ENCODE measurements around the gene PRR15L. TPM values are rescaled to one million over a fixed set of nuclear protein-coding genes. Genes with fewer than 3 reads are reported as not detected.
A peak's percentile ranks its signal among the peaks of the same experiment; 100 is the strongest.
"Not testable (repeated sequence)": the region's sequence is repeated elsewhere in the genome, so short reads cannot be mapped to it uniquely, and the experiment has no call there.

Gene PRR15L
- total RNA-seq, 2 donors from 2014 or later, result not detected

DNA sequence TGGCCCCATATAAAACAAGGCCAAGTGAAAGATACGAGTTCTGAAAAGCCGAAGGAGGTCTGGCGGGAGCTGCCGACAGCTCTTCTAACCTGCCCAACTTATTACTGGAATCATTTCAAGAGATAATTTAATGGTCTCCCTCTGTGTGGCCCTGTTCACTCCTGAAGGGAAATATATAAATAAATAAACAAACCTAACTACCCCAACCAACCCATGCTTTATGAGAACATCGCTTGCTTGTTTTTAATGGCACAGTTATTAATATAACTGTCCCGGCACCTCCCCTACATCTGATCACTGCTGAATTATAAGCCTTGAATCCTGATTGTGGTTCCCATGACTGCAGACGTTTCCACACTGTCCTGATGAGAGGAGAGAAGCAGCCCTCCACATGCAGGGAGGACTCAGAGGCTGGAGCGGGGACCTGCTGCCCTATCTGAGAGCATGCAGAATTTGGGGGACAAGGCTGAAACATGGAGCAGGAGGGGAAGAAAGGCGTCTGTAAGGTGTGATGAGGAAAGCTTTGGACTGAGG, 35.4 kb upstream of the PRR15L start:
- H3K36me3 Mint-ChIP-seq, result no peaks in the 10 kb centered on the region
- no peak overlapping the region for H3K27ac Mint-ChIP-seq
- no peaks in the 10 kb centered on the region for H3K9me3 Mint-ChIP-seq
- DNase-seq (ENCODE audit: low spot score in 2 of 2) (no peak), ATAC-seq (no peak)

DNA sequence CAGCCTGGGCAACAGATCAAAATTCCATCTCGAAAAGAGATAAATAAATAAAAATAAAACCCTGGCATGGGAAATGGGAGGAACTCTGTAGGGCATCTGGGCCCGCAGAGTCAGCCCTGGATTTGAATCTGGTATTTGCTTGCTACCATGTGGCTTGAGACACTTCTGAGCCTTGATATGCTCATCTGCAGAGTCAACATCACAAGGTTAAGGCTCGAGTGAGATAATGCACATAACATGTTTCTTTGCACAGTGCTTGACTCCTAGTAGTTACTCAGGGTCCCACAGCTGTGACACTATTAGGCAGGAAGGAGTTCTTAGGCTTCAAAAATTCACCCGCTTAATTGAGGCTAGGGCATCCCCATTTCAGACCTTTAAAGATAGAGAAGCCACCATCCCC, 34.5 kb upstream of the PRR15L start:
- H3K9me3 Mint-ChIP-seq, result no peaks in the 10 kb centered on the region
- DNase-seq (ENCODE audit: low spot score in 2 of 2), result no peak
- no peaks in the 10 kb centered on the region for H3K36me3 Mint-ChIP-seq
- no peak for ATAC-seq
- no peak overlapping the region for H3K27ac Mint-ChIP-seq

DNA sequence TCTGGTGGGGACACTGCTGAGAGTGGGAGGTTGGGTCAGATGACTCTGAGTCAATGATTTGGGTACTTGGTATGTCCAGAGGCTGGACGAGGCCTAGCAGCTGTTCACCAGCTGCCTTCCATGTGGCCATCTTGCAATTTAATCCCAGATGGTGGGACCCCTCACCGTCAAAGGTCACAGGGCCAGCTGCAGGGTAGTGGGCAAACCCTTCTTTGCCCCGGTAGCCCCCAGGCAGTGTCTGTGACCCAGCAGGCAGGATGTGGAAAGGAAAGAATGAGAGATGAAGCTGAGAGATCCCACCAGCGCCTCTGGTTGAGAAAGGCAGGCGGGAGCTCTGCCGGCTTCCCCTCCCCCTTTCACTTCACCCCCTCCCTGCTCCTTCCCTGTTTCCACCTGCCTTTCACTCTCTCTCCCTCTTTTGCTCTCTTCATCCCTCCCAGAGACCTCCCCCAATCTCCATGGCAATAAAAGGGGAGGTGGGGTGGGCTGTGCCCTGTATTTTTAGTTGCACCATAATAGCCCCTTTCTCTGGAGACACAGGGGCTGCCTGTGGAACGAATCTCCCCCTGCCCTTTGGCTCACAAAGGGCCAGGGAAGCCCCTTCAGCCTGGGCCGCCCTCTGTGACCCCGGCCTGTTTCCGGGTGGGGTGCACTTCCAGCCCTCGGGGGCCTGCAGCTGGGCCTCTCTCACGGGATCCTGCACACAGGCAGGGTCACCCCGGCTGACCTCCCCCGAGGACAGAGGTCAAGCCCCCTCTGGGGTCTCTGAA, 33.5 kb upstream of the PRR15L start:
- Mint-ChIP-seq H3K27ac (no peak overlapping the region), H3K9me3 (no peaks in the 10 kb centered on the region), H3K36me3 (no peaks in the 10 kb centered on the region)
- DNase-seq (ENCODE audit: low spot score in 2 of 2) (no peak), ATAC-seq (no peak)

DNA sequence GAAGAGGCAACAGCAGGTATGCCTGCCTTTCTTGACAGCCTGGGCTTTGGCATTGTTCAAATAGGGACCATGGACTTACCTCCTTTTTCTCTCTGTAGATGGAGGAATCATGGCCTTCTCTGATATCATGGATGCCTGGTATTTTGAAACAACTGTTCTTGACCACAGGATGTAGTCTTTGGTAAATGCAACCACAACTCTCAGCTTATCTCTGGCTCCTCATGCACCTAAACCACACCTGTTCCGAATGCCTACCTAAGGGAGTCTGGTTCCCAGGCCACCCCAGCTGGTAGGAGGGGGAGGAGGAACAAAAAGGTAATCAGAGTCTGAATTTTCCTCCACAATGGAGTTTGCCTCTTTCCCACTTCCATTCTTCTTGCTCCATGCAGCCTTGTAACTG, 32.0 kb upstream of the PRR15L start:
- ATAC-seq, result no peak
- Mint-ChIP-seq H3K9me3 (no peaks in the 10 kb centered on the region), H3K36me3 (no peaks in the 10 kb centered on the region), H3K27ac (peak overlapping the region in 1 of 2 donors; percentile 40)
- no peak for DNase-seq (ENCODE audit: low spot score in 2 of 2)

DNA sequence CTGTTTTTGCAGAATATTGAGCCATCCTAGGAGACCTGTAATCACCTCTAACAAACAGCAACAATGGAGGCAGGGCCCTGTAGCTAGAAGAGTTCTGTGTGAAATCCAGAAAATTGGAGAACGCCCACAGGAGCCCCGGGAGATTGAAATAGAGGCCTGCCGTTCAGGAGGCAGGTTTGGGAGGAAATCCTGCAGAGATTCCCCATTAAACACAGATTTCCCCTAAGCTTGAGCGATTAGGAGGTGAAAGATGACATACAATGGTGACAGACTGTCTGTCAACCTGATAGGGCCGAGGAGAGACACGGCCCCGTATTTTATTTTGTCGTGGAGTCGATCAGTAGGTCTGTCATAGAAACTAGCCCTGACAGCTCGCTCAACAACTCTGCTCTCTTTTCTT, 31.5 kb upstream of the PRR15L start:
- H3K36me3 Mint-ChIP-seq, result no peaks in the 10 kb centered on the region
- ATAC-seq, result no peak

DNA sequence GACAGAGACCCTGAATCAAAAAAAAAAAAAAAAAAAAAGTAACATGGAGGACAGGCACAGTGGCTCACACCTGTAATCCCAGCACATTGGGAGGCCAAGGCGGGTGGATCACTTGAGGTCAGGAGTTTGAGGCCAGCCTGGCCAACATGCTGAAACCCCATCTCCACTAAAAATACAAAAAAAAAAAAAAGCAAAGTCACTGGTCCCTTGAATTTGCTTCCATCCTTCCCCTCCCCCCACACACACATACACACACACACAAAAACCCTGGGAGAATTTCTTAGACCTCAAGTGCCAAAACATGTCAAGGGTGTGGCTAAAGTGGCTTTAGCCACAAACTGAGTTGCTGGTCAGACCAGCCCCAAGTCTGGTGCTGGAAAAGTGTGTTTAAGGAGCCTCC, 30.8 kb upstream of the PRR15L start:
- not testable (repeated sequence) for H3K9me3 Mint-ChIP-seq; H3K36me3 Mint-ChIP-seq; DNase-seq (ENCODE audit: low spot score in 2 of 2); ATAC-seq
- peak overlapping the region in 1 of 2 donors; percentile 46 for H3K27ac Mint-ChIP-seq

More for the DNA sequence above, 31.5 kb upstream of the PRR15L start:
- Mint-ChIP-seq H3K27ac (peak overlapping the region; percentile 46 to 63), H3K9me3 (no peaks in the 10 kb centered on the region)
- no peak for DNase-seq (ENCODE audit: low spot score in 2 of 2)

DNA sequence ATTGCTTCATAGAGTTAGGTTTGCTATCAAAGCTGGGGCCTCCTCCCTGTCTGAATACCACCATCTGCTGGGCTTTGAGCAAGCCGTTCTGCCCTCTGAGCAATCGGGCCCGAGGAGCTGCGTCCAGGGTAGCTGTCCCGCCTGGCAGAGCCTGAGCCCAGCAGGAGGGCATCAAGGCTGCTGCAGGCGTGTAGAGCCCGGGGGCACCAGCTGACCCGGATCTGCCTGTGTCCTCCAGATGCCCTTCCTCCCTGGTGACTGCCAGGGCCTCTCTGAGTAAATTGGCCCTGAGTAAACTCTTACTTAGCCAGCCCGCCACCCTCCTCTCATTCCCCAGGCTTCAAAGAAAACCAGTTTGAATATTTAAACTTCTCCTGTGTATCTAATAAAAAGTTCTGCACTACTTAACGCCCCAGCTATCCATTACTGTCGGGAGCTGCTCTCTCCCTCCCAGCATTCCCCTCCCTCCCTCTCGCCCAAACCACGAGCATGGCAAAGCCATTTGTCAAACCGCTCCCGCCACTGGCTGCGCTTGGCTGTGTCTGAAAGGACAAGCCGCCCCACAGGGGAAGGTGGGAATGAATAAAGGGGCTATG, 29.7 kb upstream of the PRR15L start:
- Mint-ChIP-seq H3K27ac (no peak overlapping the region), H3K9me3 (no peaks in the 10 kb centered on the region), H3K36me3 (no peaks in the 10 kb centered on the region)
- DNase-seq (ENCODE audit: low spot score in 2 of 2) (no peak), ATAC-seq (no peak)

DNA sequence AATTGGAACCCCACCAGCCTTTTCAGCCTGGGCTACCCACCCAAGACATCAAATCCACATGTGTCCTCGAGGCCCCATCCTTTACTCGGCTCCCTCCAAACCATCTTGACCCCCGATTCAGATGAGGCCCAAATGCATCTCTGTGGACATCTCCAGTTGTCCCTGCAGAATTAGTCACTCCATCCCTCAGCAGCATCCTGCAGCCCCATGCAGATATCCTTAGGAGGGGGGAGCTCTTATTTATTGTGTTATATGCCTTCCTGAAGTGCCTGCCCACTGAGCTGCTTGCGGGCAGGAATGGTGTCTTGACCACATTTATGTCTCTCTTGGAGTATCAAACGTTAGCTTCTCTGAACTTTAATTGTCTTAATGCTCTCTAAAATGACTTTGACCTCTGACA, 28.8 kb upstream of the PRR15L start:
- ATAC-seq (no peak), DNase-seq (ENCODE audit: low spot score in 2 of 2) (no peak)
- H3K27ac Mint-ChIP-seq, result no peak overlapping the region
- H3K36me3 Mint-ChIP-seq, result no peaks in the 10 kb centered on the region
- H3K9me3 Mint-ChIP-seq, result no peaks in the 10 kb centered on the region

DNA sequence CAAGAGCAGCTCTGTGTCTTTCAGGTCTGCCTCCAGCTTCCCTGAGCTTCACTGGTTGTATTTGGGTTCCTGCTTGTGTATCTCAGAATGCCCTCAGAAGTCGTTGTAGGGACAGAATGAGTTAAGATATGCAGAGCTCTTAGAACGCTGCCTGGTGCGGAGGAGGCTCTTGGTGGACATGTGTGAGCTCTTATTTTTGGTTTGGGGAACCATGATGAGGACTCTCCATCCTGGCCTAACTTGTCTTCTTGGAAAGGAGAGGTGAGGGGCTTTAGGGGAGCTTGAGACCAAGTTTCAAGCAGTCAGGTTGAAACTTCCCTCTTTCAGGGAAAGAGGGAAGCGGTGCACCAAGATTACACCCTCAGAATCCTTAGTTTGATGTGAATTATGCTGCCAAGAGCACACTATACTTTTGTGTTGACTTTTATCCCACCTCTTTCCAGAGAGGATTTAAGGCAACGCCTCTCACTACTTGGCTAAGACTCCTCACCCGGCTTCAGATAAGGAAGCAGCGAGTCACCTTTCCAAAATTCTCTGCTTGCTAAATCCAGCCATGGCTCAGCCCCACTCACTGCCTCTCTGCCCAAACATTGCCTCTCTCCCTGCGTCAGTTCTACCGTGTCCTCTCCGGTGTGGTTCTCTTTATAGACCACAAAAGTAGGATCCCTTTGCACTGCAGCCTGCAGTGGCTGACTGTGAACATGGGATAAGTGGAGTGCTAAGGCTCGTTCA, 26.0 kb upstream of the PRR15L start:
- peaks cover 0 to 7% of the 10 kb centered on the region in 2 donors for H3K36me3 Mint-ChIP-seq
- no peak for DNase-seq (ENCODE audit: low spot score in 2 of 2)
- H3K9me3 Mint-ChIP-seq, result no peaks in the 10 kb centered on the region
- peak overlapping the region in 1 of 2 donors; percentile 75 for H3K27ac Mint-ChIP-seq
- ATAC-seq, result no peak

DNA sequence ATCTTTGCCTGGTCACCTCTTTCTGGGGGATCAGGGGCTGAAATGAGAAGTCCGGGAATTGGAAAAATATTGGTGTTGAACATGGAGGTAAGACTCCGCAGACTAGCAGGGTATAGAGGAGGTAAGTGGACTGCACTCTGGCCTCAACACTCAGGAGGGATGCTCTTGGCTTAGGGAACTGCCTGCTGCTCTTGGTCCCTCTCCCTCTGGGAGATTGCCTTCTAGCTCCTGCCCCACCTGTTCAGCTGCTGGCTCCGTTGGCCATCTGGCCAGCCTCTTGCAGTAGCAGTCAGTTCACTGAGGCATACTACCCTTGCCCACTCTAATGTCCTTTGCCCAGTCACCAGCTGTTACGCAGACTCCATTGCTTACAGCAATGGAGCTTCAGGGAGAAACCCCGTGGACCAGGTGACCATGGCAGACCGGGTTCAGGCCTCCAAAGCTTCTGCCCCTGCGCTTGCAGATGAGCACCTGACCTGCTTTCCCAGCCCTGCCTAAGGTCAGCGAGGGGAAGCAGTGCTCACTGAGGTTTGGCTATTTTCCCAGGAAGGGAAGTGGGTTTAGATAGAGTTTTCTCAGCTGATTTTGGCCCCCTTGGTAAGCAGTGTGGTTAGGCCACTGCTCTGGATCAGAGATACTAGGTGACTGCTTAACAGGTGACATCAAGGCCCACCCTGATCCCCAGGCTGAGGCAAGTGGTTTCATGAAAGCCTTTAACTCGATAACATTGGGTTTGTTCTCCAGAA, 25.1 kb upstream of the PRR15L start:
- Mint-ChIP-seq H3K27ac (peak overlapping the region in 1 of 2 donors; percentile 75), H3K36me3 (peaks cover 0 to 7% of the 10 kb centered on the region in 2 donors), H3K9me3 (no peaks in the 10 kb centered on the region)
- ATAC-seq (no peak), DNase-seq (ENCODE audit: low spot score in 2 of 2) (no peak)

DNA sequence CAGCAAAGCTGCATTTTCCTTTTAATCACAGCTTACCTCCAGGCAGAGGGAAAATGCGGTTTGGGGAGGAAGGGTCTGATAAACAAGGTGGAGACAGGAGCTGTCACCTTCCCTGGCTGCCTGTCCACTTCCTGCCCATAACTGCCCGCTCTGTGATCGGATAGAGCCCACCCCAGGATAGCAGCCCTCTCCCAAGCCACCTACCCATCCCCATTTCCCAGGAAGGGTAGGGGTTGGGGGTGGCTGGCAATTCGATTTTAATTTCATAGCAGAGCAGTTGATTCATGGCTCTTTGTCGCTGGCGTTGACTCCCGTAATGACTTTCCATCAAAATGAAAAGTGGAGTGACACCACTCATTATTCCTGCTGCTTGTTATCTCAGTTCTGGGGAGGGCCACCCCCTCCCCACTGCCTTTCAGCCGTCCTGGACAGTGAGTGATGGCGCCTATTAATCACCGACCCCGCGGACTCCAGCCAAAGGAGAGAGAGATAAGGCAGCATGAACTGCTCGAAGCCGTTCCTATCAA, 24.5 kb upstream of the PRR15L start:
- ATAC-seq (no peak), DNase-seq (ENCODE audit: low spot score in 2 of 2) (no peak)
- no peak overlapping the region for H3K27ac Mint-ChIP-seq
- no peaks in the 10 kb centered on the region for H3K9me3 Mint-ChIP-seq
- peaks cover 0 to 7% of the 10 kb centered on the region in 2 donors for H3K36me3 Mint-ChIP-seq

DNA sequence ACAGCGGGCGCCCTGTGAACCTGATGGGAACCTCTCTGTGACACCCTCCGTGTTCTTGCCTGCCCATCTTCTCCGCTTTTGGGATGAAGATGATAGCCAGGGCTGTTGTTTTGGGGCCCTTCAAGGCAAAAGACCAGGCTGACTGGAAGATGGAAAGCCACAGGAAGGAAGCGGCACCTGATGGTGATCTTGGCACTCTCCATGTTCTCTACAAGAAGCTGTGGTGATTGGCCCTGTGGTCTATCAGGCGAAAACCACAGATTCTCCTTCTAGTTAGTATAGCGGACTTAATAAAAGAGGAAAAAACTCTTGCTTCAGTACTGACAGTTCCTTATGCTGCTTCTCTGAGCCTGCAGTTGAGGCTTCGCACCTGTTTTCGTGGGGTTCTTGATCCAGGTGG, 23.8 kb upstream of the PRR15L start:
- peaks cover 0 to 7% of the 10 kb centered on the region in 2 donors for H3K36me3 Mint-ChIP-seq
- no peaks in the 10 kb centered on the region for H3K9me3 Mint-ChIP-seq
- ATAC-seq (no peak), DNase-seq (ENCODE audit: low spot score in 2 of 2) (no peak)
- H3K27ac Mint-ChIP-seq, result peak overlapping the region in 1 of 2 donors; percentile 22

DNA sequence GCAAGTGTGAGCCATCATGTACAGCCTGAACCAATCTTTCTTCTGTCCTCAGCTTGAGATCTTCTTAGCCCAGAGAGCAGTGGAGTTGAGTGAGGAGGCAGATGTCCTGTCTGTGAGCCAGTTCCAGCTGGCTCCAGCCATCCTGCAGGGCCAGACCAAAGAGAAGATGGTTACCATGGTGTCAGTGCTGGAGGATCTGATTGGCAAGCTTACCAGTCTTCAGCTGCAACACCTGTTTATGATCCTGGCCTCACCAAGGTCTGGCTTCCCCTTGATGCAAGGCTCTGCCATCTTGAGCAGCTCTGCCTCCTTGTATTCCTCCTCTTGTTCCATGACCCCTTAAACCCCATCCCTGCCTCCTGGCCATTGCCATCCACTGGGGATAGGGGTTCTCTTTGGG, 22.9 kb upstream of the PRR15L start:
- Mint-ChIP-seq H3K27ac (peak overlapping the region; percentile 37 to 93), H3K36me3 (peaks cover 4 to 10% of the 10 kb centered on the region in 2 donors), H3K9me3 (no peaks in the 10 kb centered on the region)
- ATAC-seq (no peak), DNase-seq (ENCODE audit: low spot score in 2 of 2) (no peak)

DNA sequence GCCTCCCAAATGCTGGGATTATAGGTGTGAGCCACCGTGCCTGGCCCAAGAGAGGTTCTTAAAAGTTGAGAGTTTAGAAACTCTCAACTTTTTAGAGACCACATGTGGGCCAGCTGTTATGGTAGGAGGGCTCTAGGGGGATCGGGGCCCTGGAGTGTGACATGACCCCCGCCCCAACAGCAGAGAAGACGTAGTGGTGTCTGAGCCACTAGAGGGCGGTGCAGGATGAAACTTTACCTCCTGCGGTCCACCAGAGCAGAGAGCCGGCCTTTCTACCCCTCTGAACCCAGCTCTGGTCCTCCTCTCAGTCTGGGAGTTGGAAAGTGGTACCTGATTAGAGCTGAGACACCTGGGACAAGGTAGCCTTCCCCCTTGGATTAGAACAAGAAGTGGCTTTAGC, 20.6 kb upstream of the PRR15L start:
- H3K27ac Mint-ChIP-seq, result no peak overlapping the region
- peak; percentile 41 to 73 for ATAC-seq
- H3K9me3 Mint-ChIP-seq, result no peaks in the 10 kb centered on the region
- DNase-seq (ENCODE audit: low spot score in 2 of 2), result peak in 1 of 2 donors; percentile 45
- peaks cover 7 to 19% of the 10 kb centered on the region in 2 donors for H3K36me3 Mint-ChIP-seq

DNA sequence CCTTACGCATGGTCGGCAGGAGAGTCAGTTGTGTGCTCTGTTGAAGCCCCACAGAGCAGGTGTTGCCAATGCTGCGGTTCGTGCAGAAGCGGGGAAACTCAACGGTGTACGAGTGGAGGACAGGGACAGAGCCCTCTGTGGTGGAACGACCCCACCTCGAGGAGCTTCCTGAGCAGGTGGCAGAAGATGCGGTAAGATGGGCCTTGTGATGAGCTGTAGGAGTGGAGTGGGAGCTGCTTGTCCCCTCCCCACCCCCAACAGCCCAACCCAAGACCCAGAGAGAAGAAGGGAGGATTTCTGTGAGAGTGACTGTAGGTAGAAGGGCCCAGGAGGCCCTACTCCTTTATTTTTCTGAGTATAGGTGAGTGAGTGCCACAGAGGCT, 18.1 kb upstream of the PRR15L start:
- no peaks in the 10 kb centered on the region for H3K9me3 Mint-ChIP-seq
- ATAC-seq (no peak), DNase-seq (ENCODE audit: low spot score in 2 of 2) (no peak)
- H3K27ac Mint-ChIP-seq, result peak overlapping the region in 1 of 2 donors; percentile 36
- H3K36me3 Mint-ChIP-seq, result peaks cover 7 to 25% of the 10 kb centered on the region in 2 donors

DNA sequence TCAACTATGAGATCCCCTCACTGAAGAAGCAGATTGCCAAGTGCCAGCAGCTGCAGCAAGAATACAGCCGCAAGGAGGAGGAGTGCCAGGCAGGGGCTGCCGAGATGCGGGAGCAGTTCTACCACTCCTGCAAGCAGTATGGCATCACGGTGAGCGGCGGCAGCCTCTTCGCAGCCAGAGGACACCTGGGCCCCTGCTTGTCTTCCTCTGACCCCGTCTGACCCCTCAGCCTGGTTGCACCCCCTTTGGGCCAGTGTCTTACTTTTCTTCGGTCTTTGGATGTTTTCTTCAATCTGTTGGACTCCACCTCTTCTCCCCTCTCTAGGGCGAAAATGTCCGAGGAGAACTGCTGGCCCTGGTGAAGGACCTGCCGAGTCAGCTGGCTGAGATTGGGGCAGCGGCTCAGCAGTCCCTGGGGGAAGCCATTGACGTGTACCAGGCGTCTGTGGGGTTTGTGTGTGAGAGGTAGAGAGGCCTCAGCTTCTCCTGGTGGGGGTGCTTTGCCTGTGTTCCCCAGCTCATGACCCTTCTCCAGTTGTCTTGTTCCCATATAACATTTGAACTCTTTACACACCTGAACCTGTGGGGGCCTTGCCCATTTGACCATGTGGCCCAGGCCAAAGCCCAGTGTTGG, 17.6 kb upstream of the PRR15L start:
- Mint-ChIP-seq H3K36me3 (peaks cover 7 to 25% of the 10 kb centered on the region in 2 donors), H3K27ac (peak overlapping the region in 1 of 2 donors; percentile 36), H3K9me3 (no peaks in the 10 kb centered on the region)
- no peak for DNase-seq (ENCODE audit: low spot score in 2 of 2)
- no peak for ATAC-seq

Data from activated naive CD4-positive, alpha-beta T cell treated with anti-CD3 and anti-CD28 coated beads, Interleukin-2, amount 50 U/mL, for 72 hours (primary cell).